Duodenal mucosa (tissue), 2 donors: ENCODE results near the gene WNT7A.

Source experiments
- H3K27ac ChIP-seq: one replicate; pipeline ENCODE4 v1.7.0; 2013; ENCODE audit warnings: low read depth, low read length
- H3K27me3 ChIP-seq, 2 donors: one replicate each; pipeline ENCODE4 v1.7.0; 2013; ENCODE audit warnings: low read length in 2 of 2, control low read depth in 1 of 2; ENCODE audit not compliant: insufficient read depth in 2 of 2, control insufficient read depth in 1 of 2
- H3K36me3 ChIP-seq, 2 donors: one replicate each; pipeline ENCODE4 v1.7.0; 2013; ENCODE audit warnings: low read length in 2 of 2, control low read depth in 1 of 2; ENCODE audit not compliant: insufficient read depth in 2 of 2, control insufficient read depth in 1 of 2
- H3K4me1 ChIP-seq, 2 donors: one replicate each; pipeline ENCODE4 v1.7.0; 2013; ENCODE audit warnings: low read length in 2 of 2, control low read depth in 1 of 2; ENCODE audit not compliant: insufficient read depth in 2 of 2, control insufficient read depth in 1 of 2
- H3K4me3 ChIP-seq, 2 donors: one replicate each; pipeline ENCODE4 v1.7.0; 2013; ENCODE audit warnings: low read length in 2 of 2, low read depth in 1 of 2
- H3K9ac ChIP-seq, 2 donors: one replicate each; pipeline ENCODE4 v1.7.0; 2013; ENCODE audit warnings: low read length in 2 of 2, low read depth in 1 of 2
- H3K9me3 ChIP-seq, 2 donors: one replicate each; pipeline ENCODE4 v1.7.0; 2013; ENCODE audit warnings: low read length in 2 of 2, control low read depth in 1 of 2; ENCODE audit not compliant: control insufficient read depth in 1 of 2

WNT7A gene

GRCh38 chr3:13772321-13772745 is 107.5 kb downstream of the WNT7A start:
- Histone ChIP-seq H3K36me3 (no peaks in the 10 kb centered on the region), H3K27me3 (peaks cover 0 to 9% of the 10 kb centered on the region in 2 donors), H3K9me3 (no peaks in the 10 kb centered on the region), H3K27ac (no peak overlapping the region), H3K4me3 (no peak overlapping the region), H3K9ac (no peak overlapping the region), H3K4me1 (no peaks in the 10 kb centered on the region)

- Histone ChIP-seq H3K27ac (no peak overlapping the region), H3K9ac (no peak overlapping the region), H3K27me3 (peaks cover 0 to 9% of the 10 kb centered on the region in 2 donors), H3K4me1 (no peaks in the 10 kb centered on the region), H3K4me3 (no peak overlapping the region), H3K9me3 (no peaks in the 10 kb centered on the region), H3K36me3 (no peaks in the 10 kb centered on the region)
Measured at GRCh38 chr3:13771496-13771895, 108.4 kb downstream of the WNT7A start.

- H3K4me1 ChIP-seq, result no peaks in the 10 kb centered on the region
- H3K4me3 ChIP-seq, result no peak overlapping the region
- no peak overlapping the region for H3K9ac ChIP-seq
- H3K27me3 ChIP-seq, result peaks cover 0 to 9% of the 10 kb centered on the region in 2 donors
- no peaks in the 10 kb centered on the region for H3K36me3 ChIP-seq
- no peaks in the 10 kb centered on the region for H3K9me3 ChIP-seq
- H3K27ac ChIP-seq, result no peak overlapping the region
Measured at GRCh38 chr3:13770170-13771169, 109.4 kb downstream of the WNT7A start.

GRCh38 chr3:13769422-13769821 is 110.4 kb downstream of the WNT7A start:
- H3K36me3 ChIP-seq, result no peaks in the 10 kb centered on the region
- H3K27me3 ChIP-seq, result peaks cover 0 to 9% of the 10 kb centered on the region in 2 donors
- H3K9me3 ChIP-seq, result no peaks in the 10 kb centered on the region
- no peaks in the 10 kb centered on the region for H3K4me1 ChIP-seq
- H3K27ac ChIP-seq, result no peak overlapping the region
- H3K9ac ChIP-seq, result no peak overlapping the region
- no peak overlapping the region for H3K4me3 ChIP-seq

- Histone ChIP-seq H3K9ac (no peak overlapping the region), H3K27me3 (peaks cover 0 to 9% of the 10 kb centered on the region in 2 donors), H3K36me3 (no peaks in the 10 kb centered on the region)
Measured at GRCh38 chr3:13768453-13768852, 111.4 kb downstream of the WNT7A start.

GRCh38 chr3:13767896-13768295 is 112.0 kb downstream of the WNT7A start:
- H3K9me3 ChIP-seq, result no peaks in the 10 kb centered on the region
- H3K9ac ChIP-seq, result no peak overlapping the region
- H3K4me3 ChIP-seq, result no peak overlapping the region
- H3K36me3 ChIP-seq, result no peaks in the 10 kb centered on the region
- H3K27me3 ChIP-seq, result peaks cover 0 to 9% of the 10 kb centered on the region in 2 donors
- no peaks in the 10 kb centered on the region for H3K4me1 ChIP-seq
- no peak overlapping the region for H3K27ac ChIP-seq

More at GRCh38 chr3:13768453-13768852, 111.4 kb downstream of the WNT7A start:
- Histone ChIP-seq H3K4me3 (no peak overlapping the region), H3K9me3 (no peaks in the 10 kb centered on the region), H3K27ac (no peak overlapping the region), H3K4me1 (no peaks in the 10 kb centered on the region)

- Histone ChIP-seq H3K4me1 (no peaks in the 10 kb centered on the region), H3K36me3 (no peaks in the 10 kb centered on the region), H3K27me3 (peaks cover 0 to 9% of the 10 kb centered on the region in 2 donors), H3K9me3 (no peaks in the 10 kb centered on the region), H3K27ac (no peak overlapping the region), H3K4me3 (no peak overlapping the region), H3K9ac (no peak overlapping the region)
Measured at GRCh38 chr3:13767030-13767429, 112.8 kb downstream of the WNT7A start.
